IPS-18c (cell line): Measurements from ENCODE around the gene DHX57.
"Not testable (repeated sequence)": the region's sequence is repeated elsewhere in the genome, so short reads cannot be mapped to it uniquely, and the experiment has no call there.

ENCODE experiments used
- H3K4me3 ChIP-seq: 2 replicates; pipeline ENCODE4 v1.7.0; 2013; ENCODE audit warnings: low read depth, mild to moderate bottlenecking, low read length, moderate library complexity; ENCODE audit not compliant: insufficient read depth
- H3K9me3 ChIP-seq: one replicate; pipeline ENCODE4 v1.6.1; 2013; ENCODE audit warnings: mild to moderate bottlenecking, low read length, moderate library complexity; ENCODE audit not compliant: control insufficient read depth, insufficient read depth

The DHX57 gene

DNA sequence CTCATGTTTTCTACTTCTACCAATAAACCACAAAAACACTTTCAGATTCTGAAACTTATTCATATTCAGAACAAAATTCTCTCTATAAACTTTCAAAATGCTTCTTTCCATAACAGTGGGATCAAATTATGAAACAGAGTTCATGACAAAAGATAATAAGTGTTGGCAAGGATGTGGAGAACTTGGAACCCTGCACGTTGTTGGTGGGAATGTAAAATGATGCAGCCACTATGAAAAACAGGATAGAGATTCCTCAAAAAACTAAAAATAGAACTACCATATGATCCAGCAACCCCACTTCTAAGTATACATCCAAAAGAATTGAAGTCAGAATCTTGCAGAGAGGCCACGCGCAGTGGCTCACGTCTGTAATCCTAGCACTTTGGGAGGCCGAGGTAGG lies 52.3 kb downstream of the DHX57 start:
- Histone ChIP-seq H3K9me3 (no peaks in the 10 kb centered on the region), H3K4me3 (no peak overlapping the region)

DNA sequence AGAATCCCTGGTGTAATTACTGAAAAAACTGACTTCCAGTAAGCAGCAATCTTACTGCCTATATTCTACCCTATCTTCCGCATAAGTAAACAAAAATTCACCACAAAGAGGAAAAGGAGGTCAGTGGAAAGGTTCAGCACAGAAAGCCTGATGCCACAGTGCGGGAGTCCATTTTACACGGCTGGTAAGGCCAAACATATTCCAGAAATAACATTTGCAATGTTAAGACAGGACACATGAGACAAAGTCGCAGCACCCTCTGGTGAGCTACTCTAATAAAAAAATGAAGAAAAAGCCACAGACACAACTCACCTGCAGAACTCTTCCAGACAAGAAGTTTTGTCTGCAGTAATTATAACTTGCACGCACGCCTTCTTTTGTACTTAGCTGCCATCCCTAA lies 57.2 kb downstream of the DHX57 start:
- Histone ChIP-seq H3K4me3 (no peak overlapping the region), H3K9me3 (no peaks in the 10 kb centered on the region)

DNA sequence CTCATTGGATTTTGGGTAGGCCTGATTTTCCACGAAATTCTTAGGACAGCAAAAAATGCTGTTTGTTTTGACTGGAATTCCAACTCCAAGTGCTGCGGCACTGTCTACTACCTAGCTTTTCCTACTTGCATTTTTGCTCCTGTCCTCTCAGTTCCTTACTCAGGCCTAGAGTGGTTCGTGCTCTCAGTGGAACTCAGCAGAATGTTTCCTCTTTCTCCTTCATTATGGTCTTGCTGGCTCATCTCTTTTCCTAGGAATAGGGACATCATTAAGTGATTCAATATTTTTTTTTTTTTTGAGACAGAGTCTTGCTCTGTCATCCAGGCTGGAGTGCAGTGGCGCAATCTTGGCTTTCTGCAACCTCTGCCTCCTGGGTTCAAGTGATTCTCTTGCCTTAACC lies 59.8 kb downstream of the DHX57 start:
- Histone ChIP-seq H3K9me3 (no peaks in the 10 kb centered on the region), H3K4me3 (no peak overlapping the region)

DNA sequence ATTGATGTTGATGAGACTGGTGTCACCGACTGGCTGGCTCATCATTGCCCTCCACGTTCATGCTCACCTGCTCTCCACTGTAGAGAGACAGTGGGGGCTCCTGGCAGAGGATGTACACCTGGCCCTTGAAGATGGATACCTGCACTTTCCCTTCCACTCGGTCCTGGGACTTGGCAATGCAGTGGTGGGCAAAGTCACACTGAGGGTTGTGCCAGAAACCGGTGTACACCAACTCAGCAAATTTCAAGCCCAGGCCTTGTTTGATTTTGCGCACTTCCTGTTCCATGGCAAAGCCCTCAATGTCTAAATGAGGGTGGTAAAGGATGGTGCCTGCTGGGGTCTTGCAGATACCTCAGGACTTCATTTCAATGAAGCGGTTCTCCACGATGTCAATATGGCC lies 65.2 kb downstream of the DHX57 start:
- Histone ChIP-seq H3K9me3 (no peaks in the 10 kb centered on the region), H3K4me3 (no peak overlapping the region)

DNA sequence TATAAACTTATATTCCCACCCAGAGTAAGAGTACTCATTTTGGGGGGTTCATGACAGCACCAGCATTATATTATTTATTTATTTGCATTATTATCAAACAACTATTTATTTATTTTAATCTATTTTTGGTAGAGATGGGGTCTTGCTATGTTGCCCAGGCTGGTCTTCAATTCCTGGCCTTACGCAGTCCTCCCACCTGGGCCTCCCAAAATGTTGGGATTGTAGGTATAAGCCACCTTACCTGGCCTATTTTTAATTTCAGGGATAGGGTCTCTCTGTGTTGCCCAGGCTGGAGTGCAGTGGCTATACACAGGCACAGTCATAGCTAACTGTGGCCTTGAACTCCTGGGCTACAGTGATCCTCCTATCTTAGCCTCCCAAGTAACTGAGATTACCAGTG lies 67.1 kb downstream of the DHX57 start:
- Histone ChIP-seq H3K4me3 (no peak overlapping the region), H3K9me3 (no peaks in the 10 kb centered on the region)

DNA sequence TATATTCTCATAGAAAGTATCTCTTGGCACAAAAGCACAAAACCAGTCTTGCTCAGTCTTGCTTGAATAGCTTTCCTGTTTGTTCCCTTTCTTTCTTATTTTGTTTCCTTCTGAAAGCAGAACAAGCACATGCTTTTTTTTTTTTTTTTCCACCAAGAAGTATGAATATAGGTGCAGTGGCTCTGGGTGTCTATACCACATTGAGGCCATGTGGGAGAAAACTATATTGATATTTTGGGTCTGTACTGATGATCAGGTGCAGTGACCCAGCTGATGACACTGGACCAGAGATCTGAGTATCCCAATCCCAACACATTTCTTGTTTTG lies 69.0 kb downstream of the DHX57 start:
- Histone ChIP-seq H3K9me3 (no peaks in the 10 kb centered on the region), H3K4me3 (no peak overlapping the region)

DNA sequence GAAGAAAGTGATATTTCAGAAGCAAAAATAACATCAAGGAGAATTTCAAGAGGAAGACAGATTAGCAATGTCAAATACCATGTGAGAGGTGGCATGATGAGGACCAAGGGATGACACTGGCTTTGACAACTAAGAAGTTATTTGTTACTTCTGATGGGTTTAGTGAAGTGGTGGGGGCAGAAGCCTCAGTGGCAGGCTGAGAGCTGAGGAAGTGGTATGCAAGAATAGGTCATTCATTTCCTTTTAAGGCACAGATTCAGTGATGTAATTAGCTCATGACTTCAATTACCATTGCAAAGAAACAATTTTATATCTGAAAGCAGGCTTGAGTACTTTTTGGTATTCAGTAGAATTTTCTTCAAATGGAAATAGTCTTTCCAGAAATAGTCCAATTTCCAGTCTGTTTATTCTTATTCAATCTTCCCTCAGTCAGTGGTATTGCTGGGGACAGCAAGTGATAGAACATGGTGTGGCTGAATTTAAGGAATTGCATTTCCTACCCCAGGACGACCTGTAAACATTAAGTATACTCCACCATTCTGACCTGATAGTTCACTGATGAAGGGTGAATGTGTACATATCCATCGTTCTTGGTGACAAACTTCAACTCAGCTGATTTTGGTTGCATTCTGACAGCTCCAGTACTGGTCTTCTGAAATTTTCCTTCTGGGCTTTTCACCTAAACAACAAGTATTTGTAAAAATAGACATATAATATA lies 69.6 kb downstream of the DHX57 start:
- Histone ChIP-seq H3K4me3 (no peak overlapping the region), H3K9me3 (no peaks in the 10 kb centered on the region)

DNA sequence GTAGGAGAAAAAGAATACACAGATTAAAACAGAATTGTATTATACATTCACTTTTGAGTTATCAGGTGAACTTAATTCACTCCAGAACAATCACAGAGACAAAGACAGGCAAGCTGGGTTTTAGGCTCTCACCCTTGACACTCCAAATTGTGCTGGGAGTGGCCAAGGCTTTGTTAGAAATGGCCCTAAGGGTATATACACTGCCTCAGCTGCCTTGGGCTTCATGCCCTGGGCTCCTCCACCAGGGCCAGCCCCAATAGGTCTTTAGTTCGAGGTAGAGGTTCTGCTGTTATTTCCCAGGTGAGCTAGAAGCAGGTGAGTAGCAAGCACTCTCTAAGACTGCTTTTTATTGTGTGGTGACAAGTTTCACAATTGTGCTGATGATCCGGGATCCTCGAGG lies 77.8 kb downstream of the DHX57 start:
- H3K9me3 ChIP-seq, result no peaks in the 10 kb centered on the region
- H3K4me3 ChIP-seq, result no peak overlapping the region

DNA sequence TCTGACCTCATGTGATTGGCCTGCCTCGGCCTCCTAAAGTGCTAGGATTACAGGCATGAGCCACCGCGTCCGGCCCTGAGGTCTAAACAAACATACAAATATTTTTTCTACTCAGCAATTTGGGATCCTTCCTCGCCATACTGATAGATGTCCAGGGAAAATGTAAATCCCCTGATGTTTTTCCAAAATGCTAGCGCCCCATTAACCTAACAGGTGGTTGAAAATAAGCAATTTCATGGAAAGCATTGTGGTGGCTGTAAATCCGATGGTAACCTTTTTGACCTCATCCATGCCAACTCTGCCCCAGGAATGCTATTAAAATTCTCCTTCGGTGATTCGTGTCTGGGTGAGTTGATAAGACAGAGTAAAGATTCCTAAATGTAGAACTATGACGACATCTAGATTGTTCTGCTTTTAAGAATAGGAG lies 78.5 kb downstream of the DHX57 start:
- Histone ChIP-seq H3K9me3 (no peaks in the 10 kb centered on the region), H3K4me3 (no peak overlapping the region)

DNA sequence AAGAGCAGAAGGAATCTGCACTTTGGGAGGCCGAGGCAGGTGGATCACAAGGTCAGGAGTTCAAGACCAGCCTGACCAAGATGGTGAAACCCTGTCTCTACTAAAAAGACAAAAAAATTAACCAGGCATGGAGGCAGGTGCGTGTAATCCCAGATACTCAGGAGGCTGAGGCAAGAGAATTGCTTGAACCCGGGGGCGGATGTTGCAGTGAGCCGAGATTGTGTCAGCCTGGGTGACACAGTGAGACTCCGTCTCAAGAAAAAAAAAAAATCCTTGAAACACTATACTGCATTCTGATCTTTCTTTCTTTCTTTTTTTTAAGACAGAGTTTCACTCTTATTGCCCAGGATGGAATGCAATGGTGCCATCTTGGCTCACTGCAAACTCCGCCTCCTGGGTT lies 80.7 kb downstream of the DHX57 start:
- H3K4me3 ChIP-seq, result not testable (repeated sequence)

DNA sequence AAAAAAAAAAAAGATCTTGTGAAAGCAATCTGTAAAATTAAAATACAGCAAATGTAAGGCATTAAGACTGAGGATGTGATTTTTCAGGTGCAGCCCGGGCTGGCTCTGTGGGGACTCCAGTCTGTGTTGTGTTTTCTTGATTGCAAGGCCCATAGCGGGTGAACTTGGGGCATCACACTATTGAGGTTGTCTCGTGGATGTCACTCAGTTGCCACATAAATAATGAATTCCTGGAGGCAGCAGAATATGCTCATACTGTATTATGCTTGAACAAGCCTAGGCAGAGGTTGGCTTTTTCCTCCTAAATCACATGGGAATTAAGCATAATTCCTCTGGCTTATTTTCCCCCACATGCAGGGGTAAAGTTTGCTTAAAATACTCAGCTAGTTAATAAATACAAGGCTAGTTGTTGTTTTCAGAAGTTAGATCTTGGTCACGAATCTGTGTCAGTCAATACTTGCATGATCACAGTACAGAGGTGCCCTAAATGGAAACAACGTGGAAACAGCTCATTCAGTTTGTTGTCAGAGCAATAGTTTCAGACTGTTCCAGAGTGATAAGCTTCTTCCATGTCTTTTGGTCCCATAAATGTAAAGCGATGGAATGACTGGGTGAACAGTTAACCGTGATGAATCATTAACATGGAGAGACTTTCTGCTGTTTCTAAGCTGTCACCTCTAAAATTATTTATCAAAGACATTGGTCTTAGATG lies 81.3 kb downstream of the DHX57 start:
- no peak overlapping the region for H3K4me3 ChIP-seq
- H3K9me3 ChIP-seq, result no peaks in the 10 kb centered on the region

More for the DNA sequence above, 80.7 kb downstream of the DHX57 start:
- H3K9me3 ChIP-seq, result not testable (repeated sequence)

DNA sequence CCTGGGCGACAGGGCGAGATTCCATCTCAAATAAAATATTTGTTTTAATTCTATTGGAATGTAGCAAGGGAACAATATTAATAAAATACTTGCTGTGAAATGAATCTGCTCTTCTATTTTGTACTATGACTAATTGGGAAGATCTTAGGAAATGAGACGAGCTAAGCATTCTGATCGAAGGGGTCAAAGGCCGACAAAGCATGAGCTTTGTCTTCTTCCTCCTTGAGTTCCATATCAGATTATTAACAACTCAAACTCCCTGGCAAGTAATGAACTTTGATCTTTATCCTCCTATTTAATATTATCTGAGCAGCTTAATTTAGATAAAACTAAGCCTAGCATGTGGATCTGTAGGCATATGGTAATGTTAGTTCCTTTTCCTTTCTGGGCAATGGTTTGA lies 82.2 kb downstream of the DHX57 start:
- H3K9me3 ChIP-seq, result no peaks in the 10 kb centered on the region
- H3K4me3 ChIP-seq, result no peak overlapping the region

DNA sequence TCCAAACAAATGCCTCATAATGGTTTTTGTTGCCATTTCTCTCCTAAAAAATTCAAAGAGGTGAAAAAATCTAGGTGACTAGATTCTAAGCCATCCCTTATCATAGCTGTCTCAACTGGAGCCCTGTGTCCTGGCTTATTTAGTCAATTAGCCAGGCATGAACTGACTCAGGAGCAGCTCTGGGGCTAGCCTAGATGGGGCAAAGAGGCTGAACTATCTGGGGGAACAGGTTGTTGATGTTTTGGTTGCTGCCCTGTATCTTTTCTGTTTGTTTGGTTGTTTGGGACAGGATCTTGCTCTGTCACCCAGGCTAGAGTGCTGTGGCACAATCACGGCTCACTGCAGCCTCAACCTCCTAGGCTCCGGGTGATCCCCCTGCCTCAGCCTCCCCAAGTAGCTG lies 83.0 kb downstream of the DHX57 start:
- Histone ChIP-seq H3K9me3 (no peaks in the 10 kb centered on the region), H3K4me3 (no peak overlapping the region)

DNA sequence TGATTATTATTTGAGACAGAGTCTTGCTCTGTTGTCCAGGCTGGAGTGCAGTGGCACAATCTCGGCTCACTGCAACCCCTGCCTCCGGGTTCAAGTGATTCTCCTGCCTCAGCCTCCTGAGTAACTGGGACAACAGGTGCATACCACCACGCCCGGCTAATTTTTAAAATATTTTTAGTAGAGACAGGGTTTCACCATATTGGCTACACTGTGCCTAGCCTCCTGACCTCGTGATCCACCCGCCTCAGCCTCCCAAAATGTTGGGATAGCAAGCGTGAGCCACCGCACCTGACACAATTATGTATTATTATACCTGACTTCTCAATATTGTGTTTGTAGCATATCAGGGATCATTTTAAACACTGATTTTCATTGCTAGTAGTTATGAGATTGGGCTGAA lies 83.4 kb downstream of the DHX57 start:
- not testable (repeated sequence) for H3K9me3 ChIP-seq, H3K4me3 ChIP-seq

DNA sequence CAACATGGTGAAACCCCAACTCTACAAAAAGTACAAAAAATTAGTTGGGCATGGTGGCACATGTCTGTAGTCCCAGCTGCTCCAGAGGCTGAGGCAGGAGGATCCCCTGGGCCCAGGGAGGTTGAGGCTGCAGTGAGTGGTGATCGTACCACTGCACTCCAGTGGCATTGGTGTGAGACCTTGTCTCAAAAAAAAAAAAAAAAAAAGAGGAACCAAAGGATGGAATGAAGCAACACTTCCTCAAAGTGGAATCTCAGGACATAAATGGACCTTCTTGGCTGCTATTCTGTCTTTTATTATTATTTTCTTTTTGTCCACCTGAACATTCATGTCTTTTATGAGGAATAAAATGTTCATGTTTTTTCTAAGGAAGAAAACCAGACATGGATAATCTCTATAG lies 84.0 kb downstream of the DHX57 start:
- H3K9me3 ChIP-seq, result no peaks in the 10 kb centered on the region
- no peak overlapping the region for H3K4me3 ChIP-seq

DNA sequence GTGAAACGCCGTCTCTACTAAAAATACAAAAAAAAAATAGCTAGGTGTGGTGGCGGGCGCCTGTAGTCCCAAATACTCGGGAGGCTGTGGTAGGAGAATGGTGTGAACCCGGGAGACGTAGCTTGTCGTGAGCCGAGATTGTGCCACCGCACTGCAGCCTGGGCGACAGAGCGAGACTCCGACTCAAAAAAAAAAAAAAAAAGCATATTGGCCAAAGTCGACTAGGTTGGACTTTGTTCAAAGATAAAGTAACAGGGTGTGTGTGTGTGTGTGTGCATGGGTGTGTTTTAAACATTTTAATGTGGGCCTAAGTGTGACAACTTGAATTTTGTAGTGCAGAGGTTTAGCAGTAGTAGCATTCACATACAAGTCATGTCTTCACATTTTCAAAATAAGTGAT lies 86.0 kb downstream of the DHX57 start:
- no peaks in the 10 kb centered on the region for H3K9me3 ChIP-seq
- no peak overlapping the region for H3K4me3 ChIP-seq

DNA sequence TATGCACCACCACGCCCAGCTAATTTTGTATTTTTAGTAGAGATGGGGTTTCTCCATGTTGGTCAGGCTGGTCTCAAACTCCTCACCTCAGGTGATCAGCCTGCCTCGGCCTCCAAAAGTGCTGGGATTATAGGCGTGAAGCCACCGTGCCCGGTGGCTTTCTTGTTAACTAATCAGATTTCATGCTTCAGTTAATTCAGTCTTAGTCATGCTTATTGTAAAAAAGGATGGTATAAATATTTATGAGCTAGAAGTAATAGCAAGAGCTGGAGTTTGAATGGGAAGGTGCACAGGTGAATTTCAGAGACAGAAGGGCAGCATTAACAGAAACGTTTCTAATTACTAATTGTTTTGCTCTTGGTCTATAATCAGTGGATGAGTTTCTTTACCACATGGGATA lies 87.4 kb downstream of the DHX57 start:
- Histone ChIP-seq H3K4me3 (no peak overlapping the region), H3K9me3 (no peaks in the 10 kb centered on the region)

DNA sequence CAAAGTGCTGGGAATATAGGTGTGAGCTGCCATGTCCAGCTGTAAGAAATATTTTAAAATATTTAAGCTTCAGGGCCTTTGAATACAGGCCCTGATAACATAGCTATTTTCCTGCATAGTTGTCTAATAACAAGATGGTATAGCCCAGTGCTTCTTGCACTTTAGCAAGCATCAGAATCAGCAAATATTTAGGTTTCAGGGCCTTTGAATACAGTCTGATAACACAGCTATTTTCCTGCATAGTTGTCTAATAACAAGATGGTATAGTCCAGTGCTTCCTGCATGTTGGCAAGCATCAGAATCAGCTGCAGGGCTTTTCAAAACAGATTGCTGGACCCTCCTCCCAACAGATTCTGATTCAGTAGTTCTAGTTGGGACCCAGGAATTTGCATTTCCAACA lies 92.1 kb downstream of the DHX57 start:
- H3K4me3 ChIP-seq, result no peak overlapping the region
- H3K9me3 ChIP-seq, result no peaks in the 10 kb centered on the region

DNA sequence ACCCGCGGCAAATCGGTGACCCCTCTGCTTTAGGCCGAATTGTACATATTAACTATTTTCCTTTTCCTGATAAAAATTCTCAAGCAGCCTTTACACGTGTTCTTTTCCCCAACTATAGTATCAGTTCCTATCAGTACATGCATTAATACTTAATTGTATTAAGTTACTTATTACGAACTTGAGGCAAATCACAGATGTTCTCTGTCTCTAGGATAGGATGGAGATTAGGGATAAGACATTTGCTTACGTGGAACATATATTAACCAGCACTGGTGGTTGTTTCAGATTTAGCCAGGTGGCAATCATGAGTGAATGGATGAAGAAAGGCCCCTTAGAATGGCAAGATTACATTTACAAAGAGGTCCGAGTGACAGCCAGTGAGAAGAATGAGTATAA lies 97.0 kb downstream of the DHX57 start:
- Histone ChIP-seq H3K9me3 (no peaks in the 10 kb centered on the region), H3K4me3 (peak overlapping the region; percentile 95)
